GM12878 (cell line): Measurements from ENCODE around the gene RTN4R. TPM values are rescaled to one million over a fixed set of nuclear protein-coding genes. Genes with fewer than 3 reads are reported as not detected.

Experiments used
- ATAC-seq: fragments of 200-7000 bp; cut with Tn5 transposase; 3 replicates; pipeline ENCODE4 v1.9.1; 2020; ENCODE audit warnings: mild to moderate bottlenecking, moderate library complexity
- BruUV-seq: library from RNA; stranded (reverse); fragments of 400-500 nt; replicated peaks from 2 replicates; lab custom pipeline; 2021; lab: Mats Ljungman, UMichigan
- CTCF ChIA-PET: fragments of 300-600 bp; sonication (Branson Sonifier 250); formaldehyde crosslinking; extraction: SDS; loops from one replicate; lab custom pipeline; 2021; ENCODE audit warnings: inconsistent platforms; lab: Yijun Ruan, JAX
- POLR2A ChIA-PET: fragments of 350-600 bp; formaldehyde crosslinking; extraction: SDS; loops from one replicate; lab custom pipeline; 2021; ENCODE audit warnings: inconsistent platforms; lab: Charles Lee
- RAD21 ChIA-PET: fragments of 300-600 bp; sonication (Branson Sonifier 250); formaldehyde crosslinking; loops from one replicate; lab custom pipeline; 2023; ENCODE audit warnings: antibody characterized with exemption; ENCODE audit not compliant: unreplicated experiment; lab: Charles Lee
- SMC1A ChIA-PET: fragments of 300-600 bp; sonication (Branson Sonifier 250); formaldehyde crosslinking; loops from one replicate; lab custom pipeline; 2023; ENCODE audit not compliant: unreplicated experiment, uncharacterized antibody; lab: Charles Lee
- DNase-seq: peaks from one replicate; pipeline ENCODE4 v3.0.0-alpha.2; 2011; ENCODE audit warnings: low read depth, low spot score
- FAIRE-seq: peaks from 3 replicates; lab custom pipeline; 2011; peaks lifted over from hg19 to GRCh38; lab: Jason Lieb, UNC
- H2AFZ ChIP-seq: 2 replicates; pipeline ENCODE4 v1.6.0; 2011; ENCODE audit warnings: low read depth, low read length, control low read depth; ENCODE audit not compliant: control insufficient read depth
- H3K27ac ChIP-seq: 2 replicates; pipeline ENCODE4 v1.5.1; 2011; ENCODE audit warnings: control low read depth; ENCODE audit not compliant: control insufficient read depth, insufficient read depth
- H3K27me3 ChIP-seq, 2 experiments: replicated peaks in 1 of 2; 2 replicates each; pipeline versions ENCODE4 v1.6.0 to v1.6.1; 2011; ENCODE audit warnings: low read length in 1 of 2; ENCODE audit not compliant: control insufficient read depth in 2 of 2, insufficient read depth in 2 of 2
- H3K36me3 ChIP-seq, 2 experiments: 2 replicates each; pipeline ENCODE4 v1.5.1; 2011; ENCODE audit warnings: low read length in 1 of 2; ENCODE audit not compliant: control insufficient read depth in 2 of 2, insufficient read depth in 2 of 2
- H3K4me1 ChIP-seq: 2 replicates; pipeline ENCODE4 v1.6.1; 2011; ENCODE audit warnings: mild to moderate bottlenecking, low read length, moderate library complexity, mixed read lengths; ENCODE audit not compliant: control insufficient read depth, insufficient read depth
- H3K4me2 ChIP-seq: 2 replicates; pipeline ENCODE4 v1.6.0; 2011; ENCODE audit warnings: control low read depth; ENCODE audit not compliant: control insufficient read depth, insufficient read depth
- H3K4me3 ChIP-seq: fragments of 200-600 bp; sonication (generic); 2 replicates; pipeline ENCODE4 v1.5.1; 2016
- H3K79me2 ChIP-seq: 2 replicates; pipeline ENCODE4 v1.6.0; 2011; ENCODE audit warnings: low read length; ENCODE audit not compliant: control insufficient read depth, insufficient read depth
- H3K9ac ChIP-seq: 2 replicates; pipeline ENCODE4 v1.8.0; 2011; ENCODE audit warnings: low read length, control low read depth, mixed read lengths; ENCODE audit not compliant: control insufficient read depth, insufficient read depth
- H3K9me3 ChIP-seq: replicated peaks from 3 replicates; pipeline ENCODE4 v1.5.1; 2011; ENCODE audit warnings: mild to moderate bottlenecking, low read length; ENCODE audit not compliant: control insufficient read depth, insufficient read depth
- H4K20me1 ChIP-seq: 2 replicates; pipeline ENCODE4 v1.6.0; 2011; ENCODE audit not compliant: control insufficient read depth, insufficient read depth
- BMI1 ChIP-seq: fragments of 450-650 bp; IDR thresholded peaks from 2 replicates; pipeline ENCODE4 v1.6.1; 2016; ENCODE audit warnings: mild to moderate bottlenecking, moderate library complexity, borderline replicate concordance
- HDAC6 ChIP-seq: fragments of 200-600 bp; sonication (generic); IDR thresholded peaks from one replicate; pipeline ENCODE4 v1.8.0; 2017; ENCODE audit warnings: antibody characterized with exemption; ENCODE audit not compliant: unreplicated experiment
- MEF2A ChIP-seq: IDR thresholded peaks from 2 replicates; pipeline ENCODE4 v1.6.1; 2011; ENCODE audit warnings: low read depth, mild to moderate bottlenecking, low read length, moderate library complexity; ENCODE audit not compliant: insufficient read depth
- NFYB ChIP-seq: IDR thresholded peaks from 2 replicates; pipeline ENCODE4 v1.6.1; 2011; ENCODE audit warnings: low read depth, mild to moderate bottlenecking, low read length, improper control_type of control experiment, moderate library complexity; ENCODE audit not compliant: insufficient read depth
- RAD21 ChIP-seq: IDR thresholded peaks from 2 replicates; pipeline ENCODE4 v1.6.1; 2011; ENCODE audit warnings: mild to moderate bottlenecking, low read depth, low read length, moderate library complexity; ENCODE audit not compliant: insufficient read depth
- RELA ChIP-seq: fragments of 450-650 bp; IDR thresholded peaks from 2 replicates; pipeline ENCODE4 v1.8.0; 2014; ENCODE audit warnings: borderline replicate concordance; ENCODE audit not compliant: partially characterized antibody
- WGBS: methylation state at CpG from one replicate; pipeline ENCODE4 v1.1.6; 2016; ENCODE audit warnings: low lambda C conversion rate; ENCODE audit not compliant: insufficient replicate concordance, insufficient coverage; ENCODE audit errors: missing lambda C conversion rate; 5-methylcytosine and 5-hydroxymethylcytosine counted together
- in situ Hi-C: fragments of 300-500 bp; cut with MboI; formaldehyde crosslinking; loops from 9 replicates; pipeline ENCODE4 v1.14.3; 2018; ENCODE audit warnings: mixed read lengths
- intact Hi-C: fragments of 100-400 bp; cut with micrococcal nuclease; formaldehyde crosslinking; loops from one replicate; pipeline ENCODE4 v1.14.2; 2022; ENCODE audit not compliant: unreplicated experiment
- polyA plus RNA-seq, 11 experiments: library from polyadenylated mRNA; depleted of rRNA in 4 of 11; unstranded in 6 of 11; stranded (reverse) in 5 of 11; fragments of >200 nt; fragmentation: Nextera tagmentation in 4 of 11; fragmentation: Illumina TruSeq in 1 of 11; extraction: Ambion mirVana in 4 of 11; extraction: Trizol in 1 of 11; gene quantifications; 1 replicate in 1 of 11; 2 replicates in 10 of 11; pipeline versions ENCODE4 v1.2.1 to v1.2.3, GENCODE V29; 2011 to 2016; ENCODE audit warnings: inconsistent platforms in 2 of 11, missing spikeins in 2 of 11, low read depth in 1 of 11
- total RNA-seq, 4 experiments: library from RNA; depleted of rRNA in 3 of 4; stranded (reverse); fragments of >200 nt in 3 of 4; fragmentation: Illumina TruSeq in 1 of 4; extraction: Trizol in 1 of 4; gene quantifications; 2 replicates each; pipeline versions ENCODE4 v1.2.1 to v1.2.3, GENCODE V29; 2013 to 2021
- TF ChIP-seq, protein P1 (sequence below): IDR thresholded peaks from 2 replicates; pipeline ENCODE4 v1.6.1; 2011; ENCODE audit warnings: borderline replicate concordance, low read depth, mild to moderate bottlenecking, moderate library complexity, low read length; ENCODE audit not compliant: insufficient read depth, poor library complexity, severe bottlenecking

Gene RTN4R
- total and polyA plus RNA-seq, 10 of the 15 experiments (the other 5 are each of a cell fraction or from before 2014, with no cell fraction given) = 0.03 to 1.0 (median 0.60) TPM; not detected in 2

DNA sequence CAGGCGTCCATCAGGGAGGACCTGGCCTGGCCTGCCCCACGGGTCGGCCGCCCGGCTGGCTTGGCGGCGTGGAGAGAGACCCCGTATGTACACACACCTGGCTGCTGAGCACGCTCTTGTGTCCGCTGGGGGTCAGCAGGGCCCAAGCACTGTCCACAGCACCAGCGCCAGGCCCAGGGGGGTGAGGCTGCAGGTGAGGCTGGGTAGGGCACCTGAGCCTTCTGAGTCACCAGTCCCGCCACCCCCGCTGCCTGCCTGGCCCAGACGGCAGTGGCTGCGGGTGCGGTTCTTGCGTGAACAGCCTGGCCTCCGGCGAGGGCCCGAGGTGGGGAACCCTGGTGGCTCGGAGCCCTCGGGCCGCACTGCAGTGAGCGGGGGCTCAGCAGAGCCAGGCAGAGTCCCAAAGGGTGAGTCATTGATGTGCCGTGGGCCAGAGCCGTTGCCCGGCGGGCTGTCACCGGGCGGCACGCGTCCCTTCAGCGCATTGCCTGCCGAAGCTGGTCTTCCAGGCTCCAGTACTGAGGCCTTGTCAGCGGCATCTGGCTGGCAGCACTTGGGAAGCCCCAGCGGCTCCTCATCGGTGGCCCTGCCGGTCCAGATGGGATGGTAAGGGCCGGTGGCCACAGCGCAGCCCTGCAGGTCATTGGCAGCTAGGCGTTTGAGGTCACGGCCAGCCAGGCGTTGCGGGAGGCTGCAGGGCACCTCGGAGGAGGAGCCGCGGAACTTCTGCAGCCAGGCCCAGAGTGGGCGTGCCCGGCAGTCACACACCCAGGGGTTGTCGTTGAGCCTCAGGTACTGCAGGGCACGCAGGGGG, 26.3 kb downstream of the RTN4R start:
- peaks cover 47% of the 10 kb centered on the region for H3K4me1 ChIP-seq
- H3K4me3 ChIP-seq = no peak overlapping the region
- no peaks in the 10 kb centered on the region for H4K20me1 ChIP-seq
- no peaks in the 10 kb centered on the region for H3K36me3 ChIP-seq
- 80% methylated on average over 51 of the region's 51 CpGs for WGBS
- H3K9ac ChIP-seq = no peak overlapping the region
- H3K27ac ChIP-seq = no peak overlapping the region
- TF ChIP-seq HDAC6 (no peak), RELA (no peak), BMI1 (no peak), NFYB (no peak), RAD21 (no peak), MEF2A (no peak)
- TF ChIP-seq, protein P1, sequence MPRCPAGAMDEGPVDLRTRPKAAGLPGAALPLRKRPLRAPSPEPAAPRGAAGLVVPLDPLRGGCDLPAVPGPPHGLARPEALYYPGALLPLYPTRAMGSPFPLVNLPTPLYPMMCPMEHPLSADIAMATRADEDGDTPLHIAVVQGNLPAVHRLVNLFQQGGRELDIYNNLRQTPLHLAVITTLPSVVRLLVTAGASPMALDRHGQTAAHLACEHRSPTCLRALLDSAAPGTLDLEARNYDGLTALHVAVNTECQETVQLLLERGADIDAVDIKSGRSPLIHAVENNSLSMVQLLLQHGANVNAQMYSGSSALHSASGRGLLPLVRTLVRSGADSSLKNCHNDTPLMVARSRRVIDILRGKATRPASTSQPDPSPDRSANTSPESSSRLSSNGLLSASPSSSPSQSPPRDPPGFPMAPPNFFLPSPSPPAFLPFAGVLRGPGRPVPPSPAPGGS = no peak
- H2AFZ ChIP-seq = no peak overlapping the region
- in situ Hi-C loops (no loop called here), intact Hi-C loops (no loop called here)
- BruUV-seq = no TSS peak
- no peaks in the 10 kb centered on the region for H3K79me2 ChIP-seq
- CTCF ChIA-PET = no interaction called here
- ATAC-seq = no peak
- H3K9me3 ChIP-seq = no peaks in the 10 kb centered on the region
- no peak overlapping the region for H3K4me2 ChIP-seq
- DNase-seq = no peak
- POLR2A ChIA-PET = no interaction called here
- no peak for FAIRE-seq
- RAD21 ChIA-PET = no interaction called here
- no peaks in the 10 kb centered on the region for H3K27me3 ChIP-seq
- SMC1A ChIA-PET = no interaction called here
